ENCODE data around the gene MPRIP. TPM values are rescaled to one million over a fixed set of nuclear protein-coding genes. Genes with fewer than 3 reads are reported as not detected.
"Not testable (repeated sequence)": the region's sequence is repeated elsewhere in the genome, so short reads cannot be mapped to it uniquely, and the experiment has no call there.

Gene MPRIP
- total RNA-seq = 293 TPM
- long read RNA-seq, full-length matches to known transcripts = 1 of 262 reads
- long read RNA-seq, partial matches to known transcripts = 221 of 262 reads
- long read RNA-seq, other reads (novel, unspliced or antisense) = 40 of 262 reads

GRCh38 chr17:17042384-17042736, at the start of gene MPRIP:
Gene MPRIP, plus strand, starts transcription at chr17:17042457. Its CDS starts 392 bp downstream, at chr17:17042849.
- DNase-seq (ENCODE audit: low spot score) = peak; percentile 14

DNA sequence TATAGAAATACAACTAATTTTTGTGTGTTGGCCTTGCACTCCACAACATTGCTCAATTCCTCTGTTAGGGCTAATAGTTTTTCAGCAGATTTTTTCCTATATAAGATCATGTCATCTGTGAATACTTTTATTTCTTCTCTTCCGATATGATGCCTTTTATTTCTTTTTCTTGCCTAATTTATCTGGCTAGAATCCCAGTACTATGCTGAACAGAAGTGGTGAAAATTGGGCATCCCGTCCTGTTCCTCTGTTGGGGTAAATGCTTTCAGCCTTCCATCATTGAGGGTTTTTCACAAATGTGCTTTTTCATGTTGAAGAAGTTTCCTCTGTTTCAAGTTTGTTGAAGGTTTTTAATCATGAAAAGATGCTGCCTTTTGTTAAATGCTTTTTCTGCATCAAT, 47.6 kb upstream of the MPRIP start:
- DNase-seq (ENCODE audit: low spot score) = no peak

DNA sequence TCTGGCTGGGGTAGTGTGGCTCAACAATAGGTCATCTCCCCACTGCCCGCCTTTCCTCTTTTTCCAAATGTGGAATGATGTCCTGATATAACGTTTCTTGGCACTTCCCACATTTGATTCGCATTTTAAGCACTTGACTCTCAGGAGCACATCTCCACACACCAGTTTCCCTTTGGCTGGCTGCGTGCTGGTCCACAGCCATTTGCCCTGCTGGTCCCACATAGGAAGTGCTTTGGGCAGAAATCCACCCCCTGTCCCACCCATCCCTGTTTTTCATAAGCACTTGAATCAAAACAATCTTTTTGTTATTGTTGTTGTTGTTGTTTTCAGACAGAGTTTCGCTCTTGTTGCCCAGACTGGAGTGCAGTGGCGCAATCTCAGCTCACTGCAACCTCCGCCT, 46.3 kb upstream of the MPRIP start:
- no peak for DNase-seq (ENCODE audit: low spot score)

DNA sequence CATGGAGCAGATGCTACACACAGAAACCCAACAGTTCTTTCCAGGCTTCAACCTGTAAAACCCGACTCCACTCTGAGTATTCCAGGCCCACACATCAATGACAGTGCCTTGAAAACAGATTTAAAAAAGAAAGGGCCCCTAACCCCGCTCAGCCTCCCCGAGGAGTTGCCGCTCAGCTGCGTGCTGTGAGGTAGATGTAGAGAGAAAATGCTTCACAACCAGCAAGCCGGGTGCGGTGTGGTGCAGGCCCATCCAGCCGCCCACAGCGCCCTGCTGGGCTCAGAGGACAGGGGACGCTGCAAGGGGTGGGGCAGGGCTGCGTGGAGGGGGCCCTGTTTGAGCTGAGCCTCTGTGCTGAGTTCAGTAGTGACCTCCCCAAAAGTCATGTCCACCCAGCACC, 45.5 kb upstream of the MPRIP start:
- not testable (repeated sequence) for DNase-seq (ENCODE audit: low spot score)

GRCh38 chr17:16997514-16998429, 44.5 kb upstream of the MPRIP start:
- DNase-seq (ENCODE audit: low spot score) = no peak

DNA sequence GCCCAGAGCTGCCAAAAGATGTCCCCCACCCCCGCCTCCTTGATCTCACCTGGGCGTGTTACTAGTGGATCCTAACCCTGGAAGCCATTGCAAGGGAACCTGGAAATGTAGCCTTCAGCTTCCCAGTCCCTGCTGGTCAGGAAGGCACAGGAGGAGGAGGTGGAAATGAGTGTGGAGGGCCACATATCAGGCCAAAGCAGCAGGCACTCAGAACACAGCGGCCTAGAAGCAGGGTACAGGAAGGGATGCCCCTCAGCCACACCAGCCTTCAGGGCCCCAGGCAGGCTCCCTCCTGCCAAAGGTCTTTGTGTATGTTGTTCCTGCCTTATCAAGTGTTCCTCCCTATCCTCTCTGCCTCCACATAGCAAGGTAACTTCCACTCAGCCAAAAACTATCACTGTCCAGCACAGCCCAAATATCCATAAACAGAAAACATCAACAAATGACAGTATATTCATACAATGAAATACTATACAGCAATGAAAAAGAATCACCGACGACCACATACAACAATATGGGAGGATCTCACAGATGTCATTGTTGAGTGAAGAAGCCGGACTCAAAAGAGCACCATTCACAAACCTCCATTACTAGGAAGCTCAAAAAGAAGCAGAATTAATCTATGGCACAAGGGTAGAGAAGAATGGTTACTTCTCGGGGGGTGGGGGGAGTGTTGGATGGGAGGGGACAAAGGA, 42.2 kb upstream of the MPRIP start:
- no peak for DNase-seq (ENCODE audit: low spot score)

GRCh38 chr17:17001076-17001777, 41.0 kb upstream of the MPRIP start:
- no peak for DNase-seq (ENCODE audit: low spot score)

DNA sequence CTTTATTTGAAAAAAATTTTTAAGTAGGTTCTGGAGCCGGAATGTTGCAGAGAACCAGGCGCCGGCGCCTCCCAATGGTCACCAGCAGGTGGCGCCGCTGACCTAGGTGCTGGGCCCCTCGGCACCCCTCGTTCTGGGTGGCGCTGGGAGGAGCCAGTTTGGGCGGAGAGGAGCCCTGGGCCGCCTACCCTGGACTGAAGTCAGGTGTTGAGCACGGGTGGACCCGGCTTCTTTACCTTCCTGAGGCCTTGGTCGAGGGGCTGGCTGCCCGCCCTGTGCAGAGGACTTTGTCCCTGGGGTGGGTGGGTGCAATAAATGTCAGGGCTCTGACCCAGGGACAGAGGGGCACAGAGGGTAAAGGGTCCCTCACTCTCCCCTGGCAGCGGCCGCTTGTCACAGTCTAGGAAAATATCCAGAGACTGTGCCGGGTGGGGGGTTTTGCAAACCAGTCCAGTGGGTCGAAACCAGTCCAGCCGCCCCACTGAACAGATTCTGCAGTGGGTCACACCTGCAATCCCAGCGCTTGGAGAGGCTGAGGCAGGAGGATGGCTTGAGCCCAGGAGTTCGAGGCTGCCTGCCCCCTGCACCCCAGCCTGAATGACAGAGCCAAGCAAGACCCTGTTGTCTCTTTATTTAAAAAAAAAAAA, 40.3 kb upstream of the MPRIP start:
- DNase-seq (ENCODE audit: low spot score) = peak; percentile 93

GRCh38 chr17:17002731-17003715, 39.2 kb upstream of the MPRIP start:
- DNase-seq (ENCODE audit: low spot score) = not testable (repeated sequence)

DNA sequence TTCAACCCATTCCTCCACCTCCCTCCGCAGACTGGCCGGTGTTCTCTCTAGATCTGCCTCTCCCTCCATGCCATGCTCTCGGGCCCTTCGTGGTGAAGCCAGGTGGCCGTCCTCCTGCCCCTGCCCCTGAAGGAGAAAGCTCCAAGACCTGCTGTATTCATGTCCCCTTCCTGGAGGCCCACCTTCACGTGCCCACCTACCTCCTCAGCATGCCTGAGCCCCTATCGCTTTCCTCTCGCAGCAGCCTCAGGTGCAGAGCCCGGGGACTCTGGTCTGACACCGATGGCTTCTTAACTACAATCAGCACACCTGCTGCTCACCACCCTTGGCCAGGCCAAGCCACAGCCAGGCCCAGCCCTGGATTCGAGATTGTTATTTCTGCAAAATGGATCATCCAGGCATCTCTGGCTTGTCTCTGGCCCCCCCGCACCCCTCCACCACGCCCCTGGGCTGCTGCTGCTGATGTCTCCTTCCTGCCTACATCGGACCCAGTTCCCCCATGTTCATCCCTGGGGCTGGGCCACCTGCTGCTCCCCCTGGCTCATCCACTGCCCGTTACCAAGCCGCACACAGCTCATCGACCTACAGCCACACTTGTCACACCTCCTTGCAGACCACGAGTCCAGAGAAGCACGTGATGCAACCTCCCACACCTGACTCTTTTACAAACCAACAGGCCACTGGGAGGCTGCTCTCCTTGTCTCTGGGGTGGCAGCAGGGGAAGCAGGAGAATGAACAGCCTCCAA, 37.8 kb upstream of the MPRIP start:
- no peak for DNase-seq (ENCODE audit: low spot score)

GRCh38 chr17:17004997-17005614, 37.2 kb upstream of the MPRIP start:
- DNase-seq (ENCODE audit: low spot score) = not testable (repeated sequence)

GRCh38 chr17:17007891-17008290, 34.4 kb upstream of the MPRIP start:
- DNase-seq (ENCODE audit: low spot score) = not testable (repeated sequence)

GRCh38 chr17:17008621-17009397, 33.4 kb upstream of the MPRIP start:
- not testable (repeated sequence) for DNase-seq (ENCODE audit: low spot score)

- DNase-seq (ENCODE audit: low spot score) = not testable (repeated sequence)
Measured at GRCh38 chr17:17009972-17010371, 32.3 kb upstream of the MPRIP start.

DNA sequence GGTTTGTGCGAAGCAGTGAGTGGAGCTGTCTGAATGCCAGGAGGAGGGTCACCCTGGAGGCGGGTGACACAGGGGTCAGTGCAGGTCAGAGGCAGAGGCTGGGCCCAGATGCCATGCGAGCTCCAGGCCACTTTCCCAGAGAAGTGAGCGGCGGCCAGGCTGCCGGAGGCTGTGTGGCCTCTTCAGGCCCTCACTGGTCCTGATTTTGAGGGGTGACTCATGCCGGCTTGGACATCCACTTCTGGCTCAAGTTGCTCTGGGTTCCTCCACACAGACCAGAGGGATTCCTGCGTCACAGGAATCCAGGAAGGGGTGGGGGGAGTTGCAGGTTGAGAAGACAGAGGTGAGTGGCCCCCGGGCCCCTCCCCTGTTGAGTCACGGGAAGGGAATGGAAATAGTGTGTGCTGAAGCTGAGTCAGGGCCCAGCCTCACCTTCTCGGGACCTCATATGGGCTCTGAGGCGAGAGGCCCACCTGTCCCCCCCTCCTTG, 31.7 kb upstream of the MPRIP start:
- DNase-seq (ENCODE audit: low spot score) = peak; percentile 83

DNA sequence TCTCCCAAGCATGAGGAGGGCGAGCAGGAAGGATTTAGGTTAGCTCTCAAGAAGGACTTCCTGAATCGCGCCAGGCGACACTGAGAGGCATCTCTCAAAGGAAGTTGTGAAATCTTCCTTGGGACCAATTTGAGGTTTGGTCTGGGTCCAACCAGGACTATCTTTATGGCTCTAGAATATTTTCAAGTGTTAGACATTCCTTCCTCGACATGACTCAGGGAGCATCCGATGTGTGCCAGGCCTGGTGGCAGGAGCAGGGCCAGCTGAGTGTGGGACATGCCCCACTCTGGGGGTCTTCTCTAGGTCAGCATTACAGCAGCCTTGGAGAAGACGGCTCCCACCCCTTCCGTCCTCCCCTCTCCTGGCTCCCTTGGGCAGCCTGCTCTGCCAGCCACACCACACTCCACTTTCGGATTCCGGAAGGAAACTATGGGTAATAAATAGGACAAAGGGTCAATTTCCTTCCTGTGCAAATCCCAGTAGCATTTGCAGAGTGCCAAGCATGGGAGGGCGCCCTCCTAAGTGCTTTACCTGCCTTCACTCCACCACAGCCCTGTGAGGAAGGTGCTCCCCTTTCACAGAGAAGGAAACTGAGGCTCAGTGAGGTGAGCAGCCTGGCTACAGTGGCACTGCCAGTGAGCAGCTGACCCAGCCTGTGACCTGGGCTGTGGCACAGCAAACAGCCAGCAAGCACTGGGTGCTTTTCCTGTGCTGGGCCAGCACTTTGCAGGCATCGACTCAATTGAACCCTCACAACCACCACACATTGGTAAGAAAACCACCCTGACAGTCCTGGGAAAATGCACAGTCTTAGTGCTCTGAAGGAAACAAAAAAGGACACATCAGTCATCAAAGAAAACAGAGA, 31.0 kb upstream of the MPRIP start:
- DNase-seq (ENCODE audit: low spot score) = peak; percentile 87

Data from mesenteric fat pad (tissue), 1 donor.